ENCODE measurements around the gene SUCLG2.

Gene SUCLG2

DNA sequence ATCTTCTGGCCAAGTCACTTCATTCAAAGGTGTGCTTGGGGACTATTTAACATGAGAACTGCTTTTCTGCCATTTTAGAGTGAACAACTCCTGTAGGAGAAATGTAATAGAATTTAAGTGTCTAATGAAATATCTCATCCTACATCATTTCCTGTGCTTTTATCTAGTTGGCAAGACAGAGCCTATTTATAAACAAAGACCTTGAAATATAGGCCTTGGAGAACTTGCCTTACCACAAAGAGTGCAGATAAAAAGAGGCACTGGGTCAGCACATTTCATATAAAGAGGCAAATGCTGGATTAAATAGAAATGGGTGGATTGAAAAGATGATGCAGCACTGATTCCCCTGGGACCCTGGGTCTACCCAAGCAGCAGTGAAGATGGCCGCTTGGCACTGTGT lies 278.0 kb downstream of the SUCLG2 start:
- no peak for DNase-seq

DNA sequence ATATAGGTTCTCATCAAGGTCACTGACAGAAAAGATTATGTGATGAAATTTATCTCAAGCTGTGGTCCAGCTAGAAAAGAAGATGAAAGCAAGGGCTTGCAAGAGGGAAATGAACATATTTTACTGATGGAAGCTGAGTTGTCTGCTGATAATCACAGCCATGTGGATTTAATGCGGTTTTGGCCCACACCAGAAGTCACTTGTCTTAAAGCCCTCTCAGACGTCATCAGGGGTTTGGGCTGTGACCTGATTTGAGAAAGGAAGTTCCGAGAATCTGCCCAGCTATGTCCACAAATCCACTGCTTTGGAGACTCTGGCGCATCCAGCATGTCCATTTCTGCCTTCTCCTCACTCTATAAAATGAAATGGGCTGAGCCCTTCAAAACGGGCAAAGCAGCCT lies 278.4 kb downstream of the SUCLG2 start:
- no peak for DNase-seq

DNA sequence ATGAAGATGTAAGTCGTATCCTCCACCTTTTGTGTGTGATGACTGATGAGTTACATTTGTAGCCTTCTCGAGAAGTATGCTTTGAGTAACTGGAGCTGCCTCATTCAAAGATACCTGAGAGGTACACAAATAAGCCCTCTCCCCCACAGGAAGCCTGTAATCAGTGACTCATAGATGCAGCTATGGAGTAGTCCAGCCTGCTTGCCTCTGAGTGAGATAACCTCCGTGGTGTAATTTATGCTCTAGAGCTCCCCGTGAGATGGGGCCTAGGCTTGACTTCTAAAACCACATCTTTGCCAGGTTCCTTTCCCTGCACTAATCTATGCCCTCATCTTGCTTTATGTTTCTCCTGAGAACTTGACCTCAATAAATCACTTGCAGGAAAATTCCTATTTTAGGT lies 291.7 kb downstream of the SUCLG2 start:
- DNase-seq = no peak

DNA sequence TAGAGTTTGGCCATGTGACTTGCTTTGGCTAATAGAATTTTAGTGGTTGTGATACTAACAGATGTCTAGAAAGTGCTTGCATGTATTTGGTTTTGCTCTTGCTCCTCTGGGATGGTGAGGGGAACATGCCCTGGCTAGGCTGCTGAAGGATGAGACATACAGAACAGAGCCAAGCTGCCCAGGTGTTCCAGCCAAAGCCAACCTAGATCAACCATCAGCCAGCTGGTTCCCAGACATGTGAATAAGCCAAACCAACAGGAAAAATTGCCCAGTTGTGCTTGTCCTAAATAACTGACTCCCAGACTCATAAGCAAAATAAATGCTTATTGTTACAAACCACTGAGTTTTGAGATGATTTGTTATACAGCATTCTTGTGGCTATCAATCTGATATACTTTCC lies 292.6 kb downstream of the SUCLG2 start:
- DNase-seq = no peak

GRCh38 chr3:67361323-67361722 lies 293.1 kb downstream of the SUCLG2 start:
- DNase-seq = no peak

GRCh38 chr3:67357610-67358458 lies 296.6 kb downstream of the SUCLG2 start:
- peak; percentile 38 for DNase-seq

DNA sequence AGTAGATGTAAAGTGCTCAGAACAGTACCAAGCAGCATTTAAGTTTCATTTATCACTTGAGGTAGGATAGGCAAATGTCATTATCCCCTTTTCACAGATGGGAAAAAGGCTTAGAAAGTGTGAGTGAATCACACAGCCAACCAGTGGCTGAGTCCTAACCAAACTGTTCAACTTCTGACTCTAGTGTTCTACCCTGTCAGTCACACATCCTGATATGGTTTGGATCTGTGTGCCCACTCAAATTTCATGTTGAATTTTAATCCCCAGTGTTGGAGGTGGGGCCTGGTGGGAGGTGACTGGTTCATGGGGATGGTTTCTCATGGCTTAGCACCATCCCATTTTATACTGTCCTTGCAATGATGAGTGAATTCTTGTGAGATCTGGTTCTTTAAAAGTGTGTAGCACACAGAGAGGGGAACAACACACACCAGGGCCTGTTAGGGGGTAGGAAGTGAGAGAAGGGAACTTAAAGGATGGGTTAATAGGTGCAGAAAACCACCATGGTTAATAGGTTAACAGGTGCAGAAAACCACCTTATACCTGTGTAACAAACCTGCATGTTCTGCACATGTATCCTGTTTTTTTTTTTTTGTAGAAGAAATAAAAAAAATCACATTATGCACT lies 304.7 kb downstream of the SUCLG2 start:
- peak; percentile 29 for DNase-seq

DNA sequence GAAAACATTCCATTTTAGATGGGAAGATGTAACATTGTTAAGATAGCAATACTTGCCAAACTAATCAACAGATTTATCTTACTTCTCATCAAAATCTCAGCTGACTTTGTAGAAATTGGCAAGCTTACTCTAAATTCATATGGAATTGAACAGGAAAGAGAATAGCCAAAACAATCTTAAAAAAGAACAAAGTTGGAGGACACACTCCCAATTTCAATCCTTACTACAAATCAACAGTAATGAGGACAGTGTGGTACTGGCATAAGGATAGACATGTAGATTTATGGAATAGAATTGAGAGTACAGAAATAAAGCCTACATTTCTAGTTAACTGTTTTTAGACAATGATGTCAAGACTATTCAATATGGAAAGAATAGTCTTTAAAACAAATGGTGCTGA lies 308.3 kb downstream of the SUCLG2 start:
- no peak for DNase-seq

- DNase-seq = peak; percentile 10
Observed at GRCh38 chr3:67335813-67336212, 318.6 kb downstream of the SUCLG2 start.

- no peak for DNase-seq
Observed at GRCh38 chr3:67334588-67334987, 319.8 kb downstream of the SUCLG2 start.

GRCh38 chr3:67329358-67329757 lies 325.1 kb downstream of the SUCLG2 start:
- DNase-seq = peak; percentile 1

DNA sequence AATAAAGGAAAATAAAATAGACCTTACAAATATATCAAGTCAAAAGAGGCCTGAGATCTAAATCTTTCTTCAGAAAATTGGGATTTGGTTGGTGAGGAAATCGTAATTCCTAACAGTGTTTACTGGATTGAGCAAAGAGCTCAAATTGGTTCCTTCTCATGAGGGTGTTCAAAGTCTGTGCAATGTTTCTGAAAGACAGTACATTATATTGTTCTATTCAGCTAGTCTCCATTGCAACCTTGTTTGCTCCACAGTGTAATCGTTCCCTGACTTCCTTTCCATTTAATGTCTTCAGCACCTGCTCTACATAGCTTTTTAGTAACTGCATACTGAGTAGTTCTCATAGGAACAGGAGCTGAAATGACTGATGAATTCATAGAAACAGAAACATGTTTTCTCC lies 326.8 kb downstream of the SUCLG2 start:
- no peak for DNase-seq

DNA sequence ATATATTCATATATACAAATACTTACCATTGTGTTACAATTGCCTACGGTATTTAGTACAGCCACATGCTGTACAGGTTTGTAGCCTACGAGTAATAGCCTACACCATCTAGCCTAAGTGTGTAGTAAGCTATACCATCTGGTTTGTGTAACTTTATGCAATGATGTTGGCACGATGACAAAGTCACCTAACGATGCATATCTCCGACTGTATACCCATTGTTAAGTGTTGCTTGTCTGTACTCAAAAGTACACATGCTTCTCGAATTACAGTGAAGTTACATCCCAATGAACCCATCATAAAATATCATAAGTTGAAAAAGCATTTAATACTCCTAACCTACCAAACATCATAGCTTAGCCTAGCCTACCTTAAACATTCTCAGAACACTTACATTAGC lies 329.2 kb downstream of the SUCLG2 start:
- no peak for DNase-seq

Data from EL (cell line).